GM21723 (cell line): ENCODE data around the gene NREP.

ENCODE experiments used
- ATAC-seq: cut with Tn5 transposase; IDR thresholded peaks from one replicate; pipeline ENCODE4 v1.9.1; 2021; ENCODE audit warnings: mild to moderate bottlenecking, moderate library complexity; ENCODE audit not compliant: unreplicated experiment

The NREP gene

GRCh38 chr5:111756581-111757354, at the start of gene NREP:
Gene NREP (minus strand): TSS chr5:111757194. CDS start chr5:111755772, 1,422 bp downstream.
- ATAC-seq: peak; percentile 10

GRCh38 chr5:111806753-111807152, 49.8 kb upstream of the NREP start:
- ATAC-seq: no peak

GRCh38 chr5:111806156-111806555, 49.2 kb upstream of the NREP start:
- no peak for ATAC-seq

GRCh38 chr5:111805071-111805470, 48.1 kb upstream of the NREP start:
- no peak for ATAC-seq

DNA sequence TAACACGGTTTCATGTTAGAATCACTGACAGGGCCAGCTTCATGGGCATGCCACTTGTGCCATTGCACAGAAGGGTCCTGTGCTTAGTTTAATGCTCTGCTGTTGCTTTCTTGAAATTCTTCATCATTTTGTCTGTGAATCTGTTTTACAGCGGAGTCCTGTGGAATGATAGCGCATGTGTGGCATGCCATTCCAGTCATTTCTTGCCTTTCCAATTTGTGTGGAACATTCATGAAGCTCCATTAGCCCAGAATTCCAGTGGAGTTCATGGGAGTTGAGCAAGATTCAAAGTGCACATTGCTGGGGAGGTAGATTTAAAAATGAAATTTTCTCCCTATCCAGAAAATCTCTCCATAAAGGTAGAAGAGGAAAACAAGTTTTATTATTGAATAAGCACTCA, 43.4 kb upstream of the NREP start:
- no peak for ATAC-seq

- no peak for ATAC-seq
Observed at GRCh38 chr5:111795142-111795541, 38.1 kb upstream of the NREP start.

DNA sequence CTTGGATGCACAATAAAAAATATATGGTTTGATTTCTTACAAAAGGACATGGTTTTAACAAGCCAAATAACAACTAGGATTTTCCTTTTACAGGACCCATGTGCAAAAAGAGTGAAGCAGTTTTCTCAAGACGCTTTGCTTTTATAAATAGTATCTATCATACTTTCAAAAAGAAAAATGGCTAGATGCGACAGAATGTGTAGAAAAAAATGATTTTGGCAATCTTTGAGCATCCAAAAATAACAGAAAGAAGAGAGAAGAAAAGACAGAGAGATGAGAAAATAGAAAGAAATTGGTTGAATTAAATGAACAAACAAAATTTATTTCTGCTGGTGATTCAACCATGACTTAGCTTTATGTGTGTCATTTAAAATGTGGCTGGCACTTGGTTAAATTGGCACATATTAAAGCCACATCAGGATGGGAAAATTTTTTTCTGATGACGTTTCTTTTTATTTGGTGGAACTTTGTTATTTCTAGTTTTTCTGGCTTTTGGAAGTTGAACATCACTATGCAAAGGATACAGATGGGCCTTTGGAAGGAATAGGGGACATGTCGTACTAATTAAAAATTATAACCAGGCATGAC, 35.6 kb upstream of the NREP start:
- no peak for ATAC-seq

- no peak for ATAC-seq
Observed at GRCh38 chr5:111790295-111790694, 33.3 kb upstream of the NREP start.

DNA sequence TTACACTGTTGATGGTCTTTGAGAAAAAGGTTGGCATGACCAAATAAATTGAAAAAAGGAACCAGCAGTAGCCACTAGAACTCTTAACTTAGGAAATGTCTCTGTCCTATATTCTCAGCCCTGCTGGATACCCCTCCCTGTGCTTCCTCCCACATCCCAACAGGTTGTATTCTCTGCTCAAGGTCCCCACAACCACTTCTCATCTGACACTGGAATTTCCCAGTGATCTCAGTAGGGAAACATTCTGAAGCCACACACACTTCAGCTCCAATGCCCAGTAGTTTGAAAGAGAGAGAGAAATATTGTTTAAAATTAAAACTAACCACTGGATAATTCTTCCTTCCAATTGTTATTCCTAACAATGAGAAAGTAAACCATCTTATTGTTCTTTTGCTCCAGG, 30.0 kb upstream of the NREP start:
- ATAC-seq: no peak

DNA sequence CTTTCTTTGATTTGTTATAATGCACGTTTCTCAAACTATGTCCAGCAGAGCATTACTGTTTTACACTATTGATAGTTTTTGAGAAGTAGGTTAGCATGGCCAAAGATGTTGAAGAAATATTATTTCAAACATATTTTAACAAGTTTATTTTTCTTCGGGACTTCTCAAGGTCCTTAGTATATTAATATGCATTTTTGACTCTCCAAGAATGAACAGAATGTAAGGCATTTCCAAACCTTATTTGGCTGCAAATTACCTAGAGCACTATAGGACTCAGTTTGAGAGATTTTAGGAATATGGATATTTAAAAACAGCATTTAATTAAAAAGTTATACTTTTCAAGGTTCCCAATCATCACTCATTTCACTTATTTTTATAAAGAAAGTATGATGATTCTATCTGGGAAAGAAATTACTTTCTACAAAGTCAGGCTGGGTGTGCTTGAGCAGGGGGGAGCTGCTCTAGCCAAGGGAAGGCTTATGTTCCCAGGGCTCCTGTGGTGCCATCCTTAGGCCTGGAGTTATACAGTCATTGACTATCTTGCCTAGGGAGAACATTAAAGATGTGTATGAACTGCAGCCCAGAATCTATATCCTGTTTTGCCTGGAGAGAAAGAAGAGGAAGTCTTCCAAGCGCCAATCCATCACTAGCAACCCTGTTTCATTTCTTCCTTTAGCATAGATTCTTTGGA, 27.6 kb upstream of the NREP start:
- ATAC-seq: no peak

GRCh38 chr5:111783537-111783936, 26.5 kb upstream of the NREP start:
- ATAC-seq: no peak

DNA sequence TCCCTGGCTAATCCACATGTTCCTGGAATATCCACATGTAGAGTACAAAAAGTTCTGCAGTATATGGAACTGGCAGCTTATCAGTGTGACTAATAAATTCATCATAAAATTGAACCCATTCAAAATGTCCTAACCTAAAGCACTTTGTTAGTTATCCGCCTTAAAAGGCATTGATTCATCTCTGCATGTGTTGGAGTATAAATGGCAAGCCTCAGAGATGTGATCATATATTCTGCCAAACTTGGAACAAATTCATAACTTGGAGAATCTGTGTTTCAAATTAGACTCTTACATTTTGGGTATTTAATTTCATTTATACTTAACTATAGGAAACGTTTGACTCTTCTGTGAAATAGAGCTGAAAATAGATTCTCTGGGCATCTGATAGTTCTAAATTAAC, 25.2 kb upstream of the NREP start:
- ATAC-seq: no peak

DNA sequence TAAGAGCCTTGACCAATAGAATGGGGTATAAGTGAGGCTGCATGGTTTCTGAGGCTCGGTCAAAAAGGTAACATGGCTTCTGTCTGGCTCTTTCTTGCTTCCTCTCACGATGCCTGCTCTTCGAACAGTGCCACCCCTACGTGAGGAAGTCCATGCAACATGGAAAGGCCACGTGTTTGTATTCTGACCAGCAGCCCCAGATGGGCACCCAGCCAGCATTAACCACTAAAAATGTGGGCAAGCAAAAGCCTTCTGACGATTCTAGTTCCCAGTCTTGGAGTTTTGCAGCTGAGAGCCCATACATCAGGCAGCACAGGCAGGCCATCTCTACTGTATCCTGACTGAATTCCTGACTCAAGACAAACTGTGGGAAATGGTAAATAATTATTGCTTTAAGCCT, 24.2 kb upstream of the NREP start:
- no peak for ATAC-seq

- no peak for ATAC-seq
Observed at GRCh38 chr5:111779922-111780292, 22.9 kb upstream of the NREP start.

- ATAC-seq: no peak
Observed at GRCh38 chr5:111779260-111779921, 22.4 kb upstream of the NREP start.

GRCh38 chr5:111776913-111777781, 20.2 kb upstream of the NREP start:
- ATAC-seq: no peak

DNA sequence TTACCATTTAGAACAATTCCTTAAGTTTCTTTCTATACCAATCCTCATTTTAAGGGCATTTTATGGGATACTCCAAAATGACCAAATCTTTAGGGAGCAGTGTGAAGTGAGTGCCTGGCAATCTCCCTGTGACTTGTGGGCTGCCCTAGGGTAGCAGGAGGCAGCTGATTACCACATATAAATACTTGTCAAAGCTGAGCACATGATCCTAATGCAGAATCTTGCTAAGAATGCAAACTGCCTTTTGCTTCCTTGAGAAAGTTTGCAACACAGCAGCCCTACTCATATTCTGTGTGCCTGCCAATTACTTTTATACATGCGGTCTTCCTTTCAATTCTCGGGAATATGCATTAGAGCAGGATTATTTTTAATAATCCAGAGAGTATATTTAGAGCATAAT, 18.2 kb upstream of the NREP start:
- ATAC-seq: no peak

GRCh38 chr5:111774525-111774924, 17.5 kb upstream of the NREP start:
- ATAC-seq: peak; percentile 43

GRCh38 chr5:111772456-111773122, 15.6 kb upstream of the NREP start:
- no peak for ATAC-seq

DNA sequence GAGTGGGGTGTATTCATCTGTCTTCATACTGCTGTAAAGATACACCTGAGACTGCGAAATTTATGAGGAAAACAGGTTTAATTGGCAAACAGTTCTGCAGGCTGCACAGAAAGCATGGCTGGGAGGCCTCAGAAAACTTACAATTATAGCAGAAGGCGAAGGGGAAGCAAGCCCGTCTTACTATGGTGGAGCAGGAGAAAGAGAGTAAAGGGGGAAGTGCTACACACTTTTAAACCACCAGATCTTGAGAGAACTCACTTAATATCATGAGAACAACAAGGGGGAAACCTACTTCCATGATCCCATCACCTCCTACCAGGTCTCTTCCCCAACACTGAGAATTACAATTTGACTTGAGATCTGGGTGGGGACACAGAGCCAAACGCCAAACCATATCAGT, 12.5 kb upstream of the NREP start:
- no peak for ATAC-seq
